Stomach (tissue), 4 donors: ENCODE data around the gene TBC1D9B.
"Not testable (repeated sequence)": the region's sequence is repeated elsewhere in the genome, so short reads cannot be mapped to it uniquely, and the experiment has no call there.

Experiments
- CTCF ChIP-seq, 7 experiments: fragments of 450-650 bp in 4 of 7; fragments of 200-600 bp in 3 of 7; sonication (generic) in 3 of 7; IDR thresholded peaks; one replicate each; pipeline ENCODE4 v1.5.1; 2016 to 2019; ENCODE audit warnings: antibody characterized with exemption in 7 of 7, control low read depth in 2 of 7, mild to moderate bottlenecking in 1 of 7
- EP300 ChIP-seq: sonication (generic); formaldehyde crosslinking; IDR thresholded peaks from one replicate; pipeline ENCODE4 v1.6.1; 2017; ENCODE audit warnings: antibody characterized with exemption
- POLR2AphosphoS5 ChIP-seq, 3 donors: sonication (generic); formaldehyde crosslinking; IDR thresholded peaks; one replicate each; pipeline ENCODE4 v1.6.1; 2016; ENCODE audit warnings: antibody characterized with exemption in 3 of 3

GRCh38 chr5:179834871-179835270 is 72.8 kb downstream of the TBC1D9B start:
- TF ChIP-seq EP300; CTCF (IDR thresholded peaks at IDR 0.05); POLR2AphosphoS5 (IDR thresholded peaks at IDR 0.05): not testable (repeated sequence)
